Mesenchymal stem cell (in vitro differentiated cells and primary cell): ENCODE results near the gene GARIN1A.
"Not testable (repeated sequence)": the region's sequence is repeated elsewhere in the genome, so short reads cannot be mapped to it uniquely, and the experiment has no call there.

Experiments used
- DNase-seq: peaks from one replicate; pipeline ENCODE4 v3.0.0-alpha.2; 2013
- H2AFZ ChIP-seq: one replicate; pipeline ENCODE4 v1.6.1; 2013; ENCODE audit warnings: low read depth, mild to moderate bottlenecking, control low read depth, inconsistent platforms, low read length, moderate library complexity
- H2AK5ac ChIP-seq: 2 replicates; pipeline ENCODE4 v1.6.1; 2013; ENCODE audit warnings: low read length, moderate library complexity, mild to moderate bottlenecking, inconsistent platforms; ENCODE audit not compliant: severe bottlenecking
- H2BK120ac ChIP-seq: one replicate; pipeline ENCODE4 v1.6.1; 2013; ENCODE audit warnings: low read depth, mild to moderate bottlenecking, inconsistent platforms, low read length, moderate library complexity
- H2BK12ac ChIP-seq, 2 experiments: one replicate each; pipeline ENCODE4 v1.6.1; 2013; ENCODE audit warnings: inconsistent platforms in 2 of 2, low read length in 2 of 2, mild to moderate bottlenecking in 2 of 2, moderate library complexity in 2 of 2, control low read depth in 1 of 2
- H2BK15ac ChIP-seq: one replicate; pipeline ENCODE4 v1.6.1; 2013; ENCODE audit warnings: mild to moderate bottlenecking, low read depth, inconsistent platforms; ENCODE audit not compliant: poor library complexity, severe bottlenecking
- H2BK5ac ChIP-seq: 2 replicates; pipeline ENCODE4 v1.6.1; 2013; ENCODE audit warnings: low read depth, mild to moderate bottlenecking, low read length, control low read depth, inconsistent platforms; ENCODE audit not compliant: poor library complexity, severe bottlenecking
- H3K14ac ChIP-seq, 2 experiments: one replicate each; pipeline ENCODE4 v1.6.1; 2013; ENCODE audit warnings: inconsistent platforms in 2 of 2, low read length in 2 of 2, control low read depth in 1 of 2, mild to moderate bottlenecking in 1 of 2, moderate library complexity in 1 of 2
- H3K18ac ChIP-seq, 2 experiments: one replicate each; pipeline ENCODE4 v1.6.1; 2013; ENCODE audit warnings: inconsistent platforms in 2 of 2, low read length in 2 of 2, control low read depth in 1 of 2, low read depth in 1 of 2, mild to moderate bottlenecking in 1 of 2
- H3K23ac ChIP-seq, 2 experiments: one replicate each; pipeline ENCODE4 v1.6.1; 2013; ENCODE audit warnings: inconsistent platforms in 2 of 2, low read length in 2 of 2, mild to moderate bottlenecking in 2 of 2, moderate library complexity in 2 of 2, control low read depth in 1 of 2
- H3K27ac ChIP-seq: 2 replicates; pipeline ENCODE4 v1.5.1; 2013; ENCODE audit warnings: mild to moderate bottlenecking, moderate library complexity, low read length, control low read depth, inconsistent platforms; ENCODE audit not compliant: poor library complexity, severe bottlenecking
- H3K27me3 ChIP-seq, 2 experiments: 2 replicates each; pipeline versions ENCODE4 v1.6.1 to v1.7.0; 2013; ENCODE audit warnings: low read length in 2 of 2, mild to moderate bottlenecking in 2 of 2, moderate library complexity in 2 of 2, control low read depth in 1 of 2, inconsistent platforms in 1 of 2; ENCODE audit not compliant: control insufficient read depth in 1 of 2, insufficient read depth in 1 of 2
- H3K36me3 ChIP-seq, 2 experiments: 2 replicates each; pipeline versions ENCODE4 v1.6.1 to v1.7.0; 2013; ENCODE audit warnings: low read length in 2 of 2, control low read depth in 1 of 2, inconsistent platforms in 1 of 2, low read depth in 1 of 2, mild to moderate bottlenecking in 1 of 2; ENCODE audit not compliant: insufficient read depth in 2 of 2, control insufficient read depth in 1 of 2
- H3K4ac ChIP-seq, 2 experiments: one replicate each; pipeline ENCODE4 v1.6.1; 2013; ENCODE audit warnings: inconsistent platforms in 2 of 2, low read length in 2 of 2, mild to moderate bottlenecking in 2 of 2, moderate library complexity in 2 of 2, control low read depth in 1 of 2, low read depth in 1 of 2
- H3K4me1 ChIP-seq: 2 replicates; pipeline ENCODE4 v1.6.1; 2013; ENCODE audit warnings: low read depth, low read length, control low read depth; ENCODE audit not compliant: control insufficient read depth, insufficient read depth
- H3K4me2 ChIP-seq: 2 replicates; pipeline ENCODE4 v1.6.1; 2013; ENCODE audit warnings: low read length, mild to moderate bottlenecking, inconsistent platforms; ENCODE audit not compliant: poor library complexity, severe bottlenecking
- H3K4me3 ChIP-seq, 2 experiments: 2 replicates each; pipeline versions ENCODE4 v1.5.1 to v1.7.0; 2013; ENCODE audit warnings: low read length in 2 of 2, mild to moderate bottlenecking in 2 of 2, control low read depth in 1 of 2, low read depth in 1 of 2; ENCODE audit not compliant: insufficient read depth in 1 of 2
- H3K79me1 ChIP-seq: replicated peaks from 2 replicates; pipeline ENCODE4 v1.6.1; 2013; ENCODE audit warnings: mild to moderate bottlenecking, control low read depth, low read length, inconsistent platforms; ENCODE audit not compliant: poor library complexity, severe bottlenecking
- H3K9ac ChIP-seq: 2 replicates; pipeline ENCODE4 v1.7.0; 2013; ENCODE audit warnings: mild to moderate bottlenecking, low read length, moderate library complexity
- H3K9me3 ChIP-seq: 2 replicates; pipeline ENCODE4 v1.7.0; 2013; ENCODE audit warnings: mild to moderate bottlenecking, low read length; ENCODE audit not compliant: control insufficient read depth
- H4K8ac ChIP-seq: one replicate; pipeline ENCODE4 v1.6.1; 2013; ENCODE audit warnings: inconsistent platforms, mild to moderate bottlenecking, low read length, moderate library complexity
- H4K91ac ChIP-seq: one replicate; pipeline ENCODE4 v1.6.1; 2013; ENCODE audit warnings: mild to moderate bottlenecking, low read length, inconsistent platforms
- WGBS: methylation state at CpG from one replicate; pipeline ENCODE4 v1.1.7; 2013; ENCODE audit warnings: mixed read lengths; 5-methylcytosine and 5-hydroxymethylcytosine counted together

The GARIN1A gene

DNA sequence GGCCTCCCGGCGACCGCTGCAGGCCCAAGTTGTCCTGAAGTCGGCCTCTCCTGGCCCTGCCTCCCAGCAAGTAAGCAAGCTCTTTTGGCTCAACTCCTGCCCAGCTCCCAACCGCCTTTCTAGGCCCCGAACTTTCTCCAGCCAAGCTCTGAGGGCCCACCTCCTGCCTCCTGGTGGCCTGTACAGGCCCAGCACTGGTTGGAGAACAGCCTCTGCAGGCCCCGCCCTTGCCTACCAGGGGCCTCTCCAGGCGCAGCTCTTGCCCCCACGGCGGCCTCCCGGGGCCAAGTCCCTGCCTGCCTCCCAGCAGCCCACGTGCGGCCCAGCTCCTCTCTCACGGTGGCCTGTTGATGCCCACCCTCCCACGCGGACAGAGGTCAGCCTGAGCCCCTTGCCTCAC lies 18.9 kb upstream of the GARIN1A start:
- not testable (repeated sequence) for H3K4me3 ChIP-seq, H3K23ac ChIP-seq, H3K4me2 ChIP-seq, H3K4ac ChIP-seq, H2BK15ac ChIP-seq, H4K8ac ChIP-seq, H2BK5ac ChIP-seq, H3K27me3 ChIP-seq, H2BK120ac ChIP-seq, H2AK5ac ChIP-seq, H3K79me1 ChIP-seq, H3K4me1 ChIP-seq, H3K9me3 ChIP-seq, H3K18ac ChIP-seq, H3K14ac ChIP-seq, H4K91ac ChIP-seq, DNase-seq, H3K27ac ChIP-seq, H2AFZ ChIP-seq, H2BK12ac ChIP-seq, H3K9ac ChIP-seq
- WGBS: 90% methylated on average over 16 of the region's 16 CpGs
- H3K36me3 ChIP-seq: peaks cover 2 to 32% of the 10 kb centered on the region in 2 experiments

DNA sequence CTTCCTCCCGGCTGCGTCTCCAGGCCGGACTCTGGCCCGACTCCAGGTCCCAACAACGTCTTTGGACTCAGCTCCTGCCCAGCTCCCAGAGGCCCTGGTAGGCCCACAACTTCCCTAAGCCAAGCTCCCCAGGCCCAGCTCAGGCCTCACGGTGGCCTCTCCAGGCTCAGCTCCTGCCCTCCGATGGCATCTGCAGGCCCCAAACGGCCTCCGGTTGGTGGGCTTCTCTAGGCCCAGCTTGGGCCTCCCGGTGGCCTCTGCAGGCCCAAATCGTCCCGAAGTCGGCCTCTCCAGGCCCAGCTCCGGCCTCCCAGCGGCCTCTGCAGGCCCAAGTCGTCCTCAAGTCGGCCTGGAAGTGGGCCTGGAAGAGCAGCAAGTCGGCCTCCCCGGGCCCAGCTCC lies 18.0 kb upstream of the GARIN1A start:
- not testable (repeated sequence) for H2AFZ ChIP-seq, H3K27ac ChIP-seq, H3K4me2 ChIP-seq, H2BK12ac ChIP-seq, H3K18ac ChIP-seq, H3K4ac ChIP-seq, H3K14ac ChIP-seq, H3K79me1 ChIP-seq, H2BK120ac ChIP-seq, H2BK15ac ChIP-seq, H3K27me3 ChIP-seq, H4K8ac ChIP-seq, H3K23ac ChIP-seq, H3K9ac ChIP-seq, H4K91ac ChIP-seq, H3K4me1 ChIP-seq, H3K9me3 ChIP-seq, H2BK5ac ChIP-seq, DNase-seq, H3K4me3 ChIP-seq, H2AK5ac ChIP-seq
- WGBS: 84% methylated on average over 16 of the region's 19 CpGs
- peaks cover 0 to 36% of the 10 kb centered on the region in 2 experiments for H3K36me3 ChIP-seq

DNA sequence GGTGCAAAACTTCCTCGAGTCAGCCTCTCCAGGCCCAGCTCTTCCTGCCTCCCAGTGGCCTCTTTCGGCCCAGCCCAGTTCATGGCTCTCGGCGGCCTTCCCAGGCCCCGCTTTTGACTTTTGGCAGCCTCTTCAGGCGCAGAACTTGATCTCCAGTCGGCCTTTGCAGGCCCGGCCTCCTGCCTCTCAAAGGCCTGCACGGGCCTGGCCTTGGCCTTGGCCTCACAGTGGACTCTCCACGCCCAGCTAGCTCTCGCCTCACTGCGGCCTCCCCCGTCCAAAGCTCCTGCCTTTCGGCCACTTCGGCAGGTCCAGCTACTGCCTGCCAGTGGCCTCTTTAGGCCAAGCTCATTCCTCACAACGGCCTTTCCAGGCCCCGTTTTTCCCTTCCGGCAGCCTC lies 17.6 kb upstream of the GARIN1A start:
- H3K4me1 ChIP-seq, H3K9ac ChIP-seq, H2BK15ac ChIP-seq, H3K14ac ChIP-seq, H3K23ac ChIP-seq, H3K27me3 ChIP-seq, H3K4ac ChIP-seq, H4K8ac ChIP-seq, H3K18ac ChIP-seq, H3K4me2 ChIP-seq, H2BK5ac ChIP-seq, H2BK120ac ChIP-seq, H2AK5ac ChIP-seq, H3K9me3 ChIP-seq, H2AFZ ChIP-seq, H4K91ac ChIP-seq, H2BK12ac ChIP-seq, H3K4me3 ChIP-seq, H3K79me1 ChIP-seq, DNase-seq, H3K27ac ChIP-seq: not testable (repeated sequence)
- 98% methylated on average over 13 of the region's 18 CpGs for WGBS
- H3K36me3 ChIP-seq: peaks cover 0 to 36% of the 10 kb centered on the region in 2 experiments

DNA sequence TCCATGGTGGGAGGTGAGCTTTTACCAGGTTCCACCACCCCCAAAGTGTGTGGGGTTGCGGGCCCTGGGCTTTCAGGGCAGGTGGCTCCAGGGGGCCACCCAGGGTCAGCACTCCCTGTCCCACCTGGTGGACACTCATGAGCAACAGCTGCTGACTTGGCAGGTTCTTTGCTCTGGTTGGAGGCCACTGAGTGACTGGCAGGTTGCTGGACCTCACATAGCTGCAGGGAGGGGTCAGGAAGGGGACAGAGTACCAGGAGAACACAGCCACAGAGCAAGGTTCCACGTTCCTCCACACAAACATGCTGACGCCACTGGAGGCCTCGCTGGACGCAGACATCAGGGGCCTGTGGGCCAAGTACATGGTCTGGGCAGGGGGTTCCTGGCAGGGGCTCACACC lies 13.7 kb upstream of the GARIN1A start:
- not testable (repeated sequence) for H3K18ac ChIP-seq, H3K79me1 ChIP-seq, H2BK15ac ChIP-seq, H3K9me3 ChIP-seq, H3K4ac ChIP-seq, H2BK12ac ChIP-seq, H2AFZ ChIP-seq, H2BK5ac ChIP-seq, H3K4me3 ChIP-seq, DNase-seq, H3K4me2 ChIP-seq, H3K27ac ChIP-seq, H2AK5ac ChIP-seq, H3K27me3 ChIP-seq, H3K14ac ChIP-seq, H3K9ac ChIP-seq, H3K4me1 ChIP-seq, H4K91ac ChIP-seq, H2BK120ac ChIP-seq, H4K8ac ChIP-seq, H3K23ac ChIP-seq
- peaks cover 16 to 19% of the 10 kb centered on the region in 2 experiments for H3K36me3 ChIP-seq
- 100% methylated on average over 2 of the region's 5 CpGs for WGBS
